Loucy (cell line): ENCODE measurements around the gene VPS26A.

Experiments
- EZH2phosphoT487 ChIP-seq: fragments of 200-600 bp; IDR thresholded peaks from 2 replicates; pipeline ENCODE4 v1.6.1; 2018; ENCODE audit warnings: antibody characterized with exemption, mild to moderate bottlenecking, moderate library complexity, borderline replicate concordance
- TF ChIP-seq, protein P1 (sequence below): fragments of 200-600 bp; sonication (generic); conservative IDR thresholded peaks from 2 replicates; pipeline ENCODE4 v1.5.1; 2014; ENCODE audit warnings: mild to moderate bottlenecking, antibody characterized with exemption, low read length

DNA sequence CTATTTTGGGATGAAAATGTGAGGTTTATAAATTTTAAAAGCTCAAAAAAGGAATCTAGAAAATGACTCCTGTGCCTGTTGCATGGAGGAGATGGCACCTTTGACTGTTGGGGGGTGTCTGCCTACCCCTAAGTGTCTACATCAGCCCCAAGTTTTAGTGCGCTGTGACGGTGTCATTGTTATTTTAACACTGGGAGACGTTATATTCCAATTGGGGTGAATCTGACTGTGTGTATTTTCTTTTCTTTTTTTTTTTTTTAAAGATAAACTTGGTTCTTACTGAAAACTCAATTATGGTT lies 35.6 kb upstream of the VPS26A start:
- TF ChIP-seq, protein P1, sequence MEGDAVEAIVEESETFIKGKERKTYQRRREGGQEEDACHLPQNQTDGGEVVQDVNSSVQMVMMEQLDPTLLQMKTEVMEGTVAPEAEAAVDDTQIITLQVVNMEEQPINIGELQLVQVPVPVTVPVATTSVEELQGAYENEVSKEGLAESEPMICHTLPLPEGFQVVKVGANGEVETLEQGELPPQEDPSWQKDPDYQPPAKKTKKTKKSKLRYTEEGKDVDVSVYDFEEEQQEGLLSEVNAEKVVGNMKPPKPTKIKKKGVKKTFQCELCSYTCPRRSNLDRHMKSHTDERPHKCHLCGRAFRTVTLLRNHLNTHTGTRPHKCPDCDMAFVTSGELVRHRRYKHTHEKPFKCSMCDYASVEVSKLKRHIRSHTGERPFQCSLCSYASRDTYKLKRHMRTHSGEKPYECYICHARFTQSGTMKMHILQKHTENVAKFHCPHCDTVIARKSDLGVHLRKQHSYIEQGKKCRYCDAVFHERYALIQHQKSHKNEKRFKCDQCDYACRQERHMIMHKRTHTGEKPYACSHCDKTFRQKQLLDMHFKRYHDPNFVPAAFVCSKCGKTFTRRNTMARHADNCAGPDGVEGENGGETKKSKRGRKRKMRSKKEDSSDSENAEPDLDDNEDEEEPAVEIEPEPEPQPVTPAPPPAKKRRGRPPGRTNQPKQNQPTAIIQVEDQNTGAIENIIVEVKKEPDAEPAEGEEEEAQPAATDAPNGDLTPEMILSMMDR, result no peak
- no peak for TF ChIP-seq EZH2phosphoT487
